ENCODE results near the gene RTP4.

GRCh38 chr3:187406927-187407326 lies 38.7 kb downstream of the RTP4 start:
- TF ChIP-seq, protein P1, sequence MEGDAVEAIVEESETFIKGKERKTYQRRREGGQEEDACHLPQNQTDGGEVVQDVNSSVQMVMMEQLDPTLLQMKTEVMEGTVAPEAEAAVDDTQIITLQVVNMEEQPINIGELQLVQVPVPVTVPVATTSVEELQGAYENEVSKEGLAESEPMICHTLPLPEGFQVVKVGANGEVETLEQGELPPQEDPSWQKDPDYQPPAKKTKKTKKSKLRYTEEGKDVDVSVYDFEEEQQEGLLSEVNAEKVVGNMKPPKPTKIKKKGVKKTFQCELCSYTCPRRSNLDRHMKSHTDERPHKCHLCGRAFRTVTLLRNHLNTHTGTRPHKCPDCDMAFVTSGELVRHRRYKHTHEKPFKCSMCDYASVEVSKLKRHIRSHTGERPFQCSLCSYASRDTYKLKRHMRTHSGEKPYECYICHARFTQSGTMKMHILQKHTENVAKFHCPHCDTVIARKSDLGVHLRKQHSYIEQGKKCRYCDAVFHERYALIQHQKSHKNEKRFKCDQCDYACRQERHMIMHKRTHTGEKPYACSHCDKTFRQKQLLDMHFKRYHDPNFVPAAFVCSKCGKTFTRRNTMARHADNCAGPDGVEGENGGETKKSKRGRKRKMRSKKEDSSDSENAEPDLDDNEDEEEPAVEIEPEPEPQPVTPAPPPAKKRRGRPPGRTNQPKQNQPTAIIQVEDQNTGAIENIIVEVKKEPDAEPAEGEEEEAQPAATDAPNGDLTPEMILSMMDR (IDR thresholded peaks at IDR 0.05; ENCODE audit: insufficient read depth, low read length), result no peak
- TF ChIP-seq SPI1 (IDR thresholded peaks at IDR 0.05; ENCODE audit: borderline replicate concordance, low read depth) (no peak), REST (IDR thresholded peaks at IDR 0.05; ENCODE audit: insufficient replicate concordance, low read depth) (no peak), POLR2AphosphoS5 (IDR thresholded peaks at IDR 0.05; ENCODE audit: low read depth) (no peak)
